IMR-90 (cell line): ENCODE data around the gene RBFOX1.

Source experiments
- CTCF ChIP-seq: conservative IDR thresholded peaks from 2 replicates; pipeline ENCODE4 v1.5.1; 2012; ENCODE audit warnings: mild to moderate bottlenecking, low read depth, low read length, improper control_type of control experiment
- RAD21 ChIP-seq: IDR thresholded peaks from 2 replicates; pipeline ENCODE4 v1.6.1; 2012; ENCODE audit warnings: low read length, improper control_type of control experiment
- USF2 ChIP-seq: fragments of 150-350 bp; IDR thresholded peaks from 2 replicates; pipeline ENCODE4 v1.6.1; 2017; ENCODE audit warnings: mild to moderate bottlenecking, antibody characterized with exemption, low read length, low read depth

GRCh38 chr16:7650431-7650830 is 317.8 kb downstream of the RBFOX1 start:
- TF ChIP-seq RAD21 = no peak
- TF ChIP-seq CTCF = no peak
- no peak for TF ChIP-seq USF2
